Measurements from ENCODE around the gene C16orf54. TPM values are rescaled to one million over a fixed set of nuclear protein-coding genes. Genes with fewer than 3 reads are reported as not detected.
"Not testable (repeated sequence)": the region's sequence is repeated elsewhere in the genome, so short reads cannot be mapped to it uniquely, and the experiment has no call there.

The C16orf54 gene
- total RNA-seq, 1 experiment from 2014 or later: 0.15 TPM

- Histone ChIP-seq H4K20me1 (ENCODE audit: insufficient read depth) (no peaks in the 10 kb centered on the region), H3K4me1 (ENCODE audit: control insufficient read depth in 1 of 2, insufficient read depth in 2 of 2, low read length in 2 of 2) (peaks cover 5 to 11% of the 10 kb centered on the region in 2 experiments; a peak in 3 of 4 replicates), H3K79me2 (ENCODE audit: insufficient read depth, low read length) (no peaks in the 10 kb centered on the region), H3K36me3 (ENCODE audit: control insufficient read depth in 1 of 2, insufficient read depth in 2 of 2, low read length in 2 of 2) (no peaks in the 10 kb centered on the region), H3K27me3 (ENCODE audit: insufficient read depth, low read length) (no peaks in the 10 kb centered on the region), H3K9ac (ENCODE audit: low read length) (no peak overlapping the region), H3K27ac (ENCODE audit: low read depth, low read length) (no peak overlapping the region), H3K9me3 (ENCODE audit: control insufficient read depth in 1 of 2, insufficient read depth in 1 of 2, low read depth in 1 of 2, low read length in 2 of 2) (no peaks in the 10 kb centered on the region), H3K4me3 (replicated peaks in 1 of 2; ENCODE audit: low read depth in 1 of 2, low read length in 2 of 2) (no peak overlapping the region), H3K9me2 (ENCODE audit: insufficient read depth) (no peaks in the 10 kb centered on the region), H2AFZ (ENCODE audit: low read depth, low read length, poor library complexity, severe bottlenecking) (peak overlapping the region; percentile 79), H3K4me2 (ENCODE audit: low read length) (peak overlapping the region; percentile 19; the same call in 1 of the 2 replicates)
- TF ChIP-seq CBX3 (IDR thresholded peaks at IDR 0.05; ENCODE audit: low read depth): peak; percentile 78
- TF ChIP-seq CTCF (IDR thresholded peaks at IDR 0.05 in 2 of 3, conservative IDR thresholded peaks at IDR 0.05 in 1 of 3; ENCODE audit: borderline replicate concordance in 1 of 3, insufficient read depth in 1 of 3, low read depth in 2 of 3, low read length in 2 of 3): peak; percentile 49 to 68 (median 51); a peak in 5 of 6 replicates
- TF ChIP-seq MAX (IDR thresholded peaks at IDR 0.05): peak; percentile 96
- TF ChIP-seq RAD21 (IDR thresholded peaks at IDR 0.05; ENCODE audit: low read depth): peak; percentile 38; the same call in 1 of the 2 replicates
- no peak for TF ChIP-seq POLR2A (IDR thresholded peaks at IDR 0.05; ENCODE audit: borderline replicate concordance, extremely low read depth, insufficient read depth, insufficient read length)
- no peak for TF ChIP-seq YY1 (IDR thresholded peaks at IDR 0.05; ENCODE audit: extremely low read depth, insufficient replicate concordance, low read depth, low read length)
- ChIA-PET CTCF (interaction anchor here (1.0 to 1.9 kb wide), 4 partner anchors 10 to 138 kb away, joined by 3 to 13 read pairs (median 4); no protein-coding TSS in a partner anchor), RAD21 (ENCODE audit: low non-redundant PET in 1 of 2, low total read pairs in 2 of 2, uncharacterized antibody in 2 of 2, unreplicated experiment in 2 of 2) (no interaction called here), POLR2A (no interaction called here)
- ATAC-seq (peak; percentile 96), DNase-seq (ENCODE audit: low read depth, low spot score) (peak; percentile 56)
- no TSS peak for BruUV-seq (replicated peaks)
- intact Hi-C loops (cut with micrococcal nuclease): no loop called here
These were observed 35.3 kb downstream of the C16orf54 start for GRCh38 chr16:29710227-29711219.

- POLR2A ChIA-PET; intact Hi-C loops (cut with micrococcal nuclease); DNase-seq (ENCODE audit: low read depth, low spot score); H3K27me3 ChIP-seq (ENCODE audit: insufficient read depth, low read length); H3K27ac ChIP-seq (ENCODE audit: low read depth, low read length); RAD21 ChIA-PET (ENCODE audit: low non-redundant PET in 1 of 2, low total read pairs in 2 of 2, uncharacterized antibody in 2 of 2, unreplicated experiment in 2 of 2); H3K4me2 ChIP-seq (ENCODE audit: low read length); H3K9ac ChIP-seq (ENCODE audit: low read length); BruUV-seq (replicated peaks); ATAC-seq; H3K9me3 ChIP-seq (ENCODE audit: control insufficient read depth in 1 of 2, insufficient read depth in 1 of 2, low read depth in 1 of 2, low read length in 2 of 2); H3K79me2 ChIP-seq (ENCODE audit: insufficient read depth, low read length); H4K20me1 ChIP-seq (ENCODE audit: insufficient read depth); H3K9me2 ChIP-seq (ENCODE audit: insufficient read depth); H3K4me3 ChIP-seq (replicated peaks in 1 of 2; ENCODE audit: low read depth in 1 of 2, low read length in 2 of 2); H3K36me3 ChIP-seq (ENCODE audit: control insufficient read depth in 1 of 2, insufficient read depth in 2 of 2, low read length in 2 of 2): not testable (repeated sequence)
- Histone ChIP-seq H2AFZ (ENCODE audit: low read depth, low read length, poor library complexity, severe bottlenecking) (peak overlapping the region; percentile 79), H3K4me1 (ENCODE audit: control insufficient read depth in 1 of 2, insufficient read depth in 2 of 2, low read length in 2 of 2) (peaks cover 5 to 11% of the 10 kb centered on the region in 2 experiments; a peak in 3 of 4 replicates)
- CTCF ChIA-PET: interaction anchor here (1.9 kb wide), 1 partner anchor 9 kb away, joined by 13 read pairs; no protein-coding TSS in a partner anchor
These were observed 36.1 kb downstream of the C16orf54 start for GRCh38 chr16:29709657-29710056.
